SU-DHL-6 (cell line): Measurements from ENCODE around the gene FOXC2.

Experiments
- H2AFZ ChIP-seq: fragments of 200-600 bp; sonication (generic); 2 replicates; pipeline ENCODE4 v1.6.1; 2014; ENCODE audit warnings: low read depth, mild to moderate bottlenecking, moderate library complexity, mixed read lengths, antibody characterized with exemption, low read length; ENCODE audit not compliant: severe bottlenecking
- H3F3A ChIP-seq: fragments of 200-600 bp; shearing (Covaris generic); 2 replicates; pipeline ENCODE4 v1.6.0; 2016; ENCODE audit warnings: antibody characterized with exemption, mild to moderate bottlenecking; ENCODE audit not compliant: insufficient read depth
- H3K27ac ChIP-seq: fragments of 200-600 bp; sonication (generic); 2 replicates; pipeline ENCODE4 v1.5.1; 2016; ENCODE audit warnings: low read depth, mild to moderate bottlenecking, low read length, moderate library complexity, mixed read lengths
- H3K27me3 ChIP-seq: fragments of 200-600 bp; sonication (generic), shearing (Covaris generic); 2 replicates; pipeline ENCODE4 v1.6.0; 2014; ENCODE audit warnings: mild to moderate bottlenecking, low read length
- H3K36me3 ChIP-seq: fragments of 200-600 bp; sonication (generic); 2 replicates; pipeline ENCODE4 v1.6.1; 2014; ENCODE audit warnings: mild to moderate bottlenecking, low read length, mixed read lengths
- H3K4me2 ChIP-seq: fragments of 300-600, 200-600 bp; shearing (Covaris generic), sonication (generic); 2 replicates; pipeline ENCODE4 v1.6.0; 2014; ENCODE audit warnings: low read length, low read depth, mild to moderate bottlenecking; ENCODE audit not compliant: poor library complexity, severe bottlenecking
- H3K4me3 ChIP-seq: fragments of 200-600 bp; sonication (generic); 2 replicates; pipeline ENCODE4 v1.5.1; 2014; ENCODE audit warnings: antibody characterized with exemption, low read length, mild to moderate bottlenecking, mixed read lengths; ENCODE audit not compliant: insufficient read depth, poor library complexity, severe bottlenecking
- H3K79me2 ChIP-seq: fragments of 200-600 bp; sonication (generic); 2 replicates; pipeline ENCODE4 v1.6.1; 2014; ENCODE audit warnings: mild to moderate bottlenecking, low read length, moderate library complexity; ENCODE audit not compliant: insufficient read depth
- H3K9ac ChIP-seq: fragments of 200-600 bp; sonication (generic); 2 replicates; pipeline ENCODE4 v1.7.0; 2014; ENCODE audit warnings: mild to moderate bottlenecking, low read length
- H3K9me2 ChIP-seq: fragments of 200-600 bp; sonication (generic); replicated peaks from 2 replicates; pipeline ENCODE4 v1.6.1; 2014; ENCODE audit warnings: low read length; ENCODE audit not compliant: insufficient read depth
- H3K9me3 ChIP-seq: fragments of 200-600 bp; sonication (generic); 2 replicates; pipeline ENCODE4 v1.6.1; 2014; ENCODE audit warnings: low read length, mixed read lengths; ENCODE audit not compliant: insufficient read depth
- H4K20me1 ChIP-seq: fragments of 200-600 bp; sonication (generic); 2 replicates; pipeline ENCODE4 v1.6.1; 2014; ENCODE audit warnings: low read depth, mild to moderate bottlenecking, antibody characterized with exemption, low read length, moderate library complexity, mixed read lengths
- EZH2phosphoT487 ChIP-seq: fragments of 200-600 bp; sonication (generic), shearing (Covaris generic); conservative IDR thresholded peaks from 2 replicates; pipeline ENCODE4 v1.6.1; 2018; ENCODE audit warnings: mild to moderate bottlenecking, antibody characterized with exemption, low read length, moderate library complexity, mixed read lengths
- TF ChIP-seq, protein P1 (sequence below): fragments of 200-600 bp; sonication (generic); IDR thresholded peaks from one replicate; pipeline ENCODE4 v1.5.1; 2017; ENCODE audit warnings: antibody characterized with exemption, mild to moderate bottlenecking, low read length, moderate library complexity; ENCODE audit not compliant: insufficient read depth, poor library complexity, severe bottlenecking

Gene FOXC2

DNA sequence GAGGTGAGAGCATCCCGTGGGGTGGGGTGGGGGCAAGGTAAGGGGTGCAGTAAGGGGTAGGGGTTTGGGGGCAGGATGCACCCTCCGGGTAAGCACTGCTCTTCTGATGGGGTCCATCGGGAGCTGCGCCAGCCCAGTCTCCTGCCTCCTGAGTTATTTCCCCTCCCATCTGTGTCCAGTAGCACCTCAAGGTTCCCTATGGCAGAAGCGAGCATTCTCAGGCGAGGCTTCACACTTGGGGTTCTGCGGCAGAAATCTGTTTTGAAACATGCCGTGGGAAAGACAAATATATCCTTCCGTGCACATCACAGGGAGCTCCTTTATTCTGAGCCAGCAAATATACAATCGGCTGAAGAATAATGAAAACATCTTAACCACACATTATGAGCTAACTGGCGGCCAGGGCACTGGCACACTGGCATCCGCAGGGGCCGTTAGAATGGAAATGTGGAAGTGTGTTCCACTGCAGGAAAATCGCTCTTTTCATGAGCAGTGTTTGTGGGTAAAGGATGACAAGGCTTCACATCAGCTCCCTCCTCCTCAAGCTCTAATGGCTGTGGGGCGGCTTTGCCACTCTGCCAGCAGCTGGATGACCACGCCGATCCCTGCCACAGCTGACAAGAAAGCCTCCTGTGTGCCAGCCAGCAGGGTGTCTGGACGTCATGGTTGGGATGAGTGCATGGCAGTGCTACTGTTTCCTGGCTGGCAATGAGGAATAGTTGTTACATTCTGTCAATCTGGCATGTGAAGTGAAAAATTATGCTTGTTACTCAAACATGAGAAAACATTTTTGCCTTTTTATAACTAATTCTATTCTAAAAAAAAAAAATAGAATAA, 31.6 kb upstream of the FOXC2 start:
- TF ChIP-seq, protein P1, sequence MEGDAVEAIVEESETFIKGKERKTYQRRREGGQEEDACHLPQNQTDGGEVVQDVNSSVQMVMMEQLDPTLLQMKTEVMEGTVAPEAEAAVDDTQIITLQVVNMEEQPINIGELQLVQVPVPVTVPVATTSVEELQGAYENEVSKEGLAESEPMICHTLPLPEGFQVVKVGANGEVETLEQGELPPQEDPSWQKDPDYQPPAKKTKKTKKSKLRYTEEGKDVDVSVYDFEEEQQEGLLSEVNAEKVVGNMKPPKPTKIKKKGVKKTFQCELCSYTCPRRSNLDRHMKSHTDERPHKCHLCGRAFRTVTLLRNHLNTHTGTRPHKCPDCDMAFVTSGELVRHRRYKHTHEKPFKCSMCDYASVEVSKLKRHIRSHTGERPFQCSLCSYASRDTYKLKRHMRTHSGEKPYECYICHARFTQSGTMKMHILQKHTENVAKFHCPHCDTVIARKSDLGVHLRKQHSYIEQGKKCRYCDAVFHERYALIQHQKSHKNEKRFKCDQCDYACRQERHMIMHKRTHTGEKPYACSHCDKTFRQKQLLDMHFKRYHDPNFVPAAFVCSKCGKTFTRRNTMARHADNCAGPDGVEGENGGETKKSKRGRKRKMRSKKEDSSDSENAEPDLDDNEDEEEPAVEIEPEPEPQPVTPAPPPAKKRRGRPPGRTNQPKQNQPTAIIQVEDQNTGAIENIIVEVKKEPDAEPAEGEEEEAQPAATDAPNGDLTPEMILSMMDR = no peak
- no peak for TF ChIP-seq EZH2phosphoT487

DNA sequence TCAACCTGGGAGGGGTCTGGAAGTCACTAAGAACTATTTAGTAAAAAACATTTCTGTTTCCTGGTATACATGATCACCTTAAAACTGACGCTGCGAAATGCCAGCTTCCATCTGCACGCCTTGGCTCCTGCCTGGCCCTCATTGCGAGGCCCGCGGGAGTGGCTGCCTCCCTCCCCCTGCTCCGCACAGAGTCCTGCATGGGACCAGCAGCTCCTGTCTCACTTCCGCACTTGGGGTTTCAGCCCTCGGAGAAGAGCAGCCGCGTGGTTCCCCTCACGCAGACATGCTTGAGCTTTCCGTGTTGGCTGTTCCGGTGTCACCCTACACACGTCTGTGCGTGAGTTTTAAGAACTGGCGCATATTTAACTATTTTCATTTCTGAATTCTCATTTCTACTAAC, 30.0 kb upstream of the FOXC2 start:
- Histone ChIP-seq H3F3A (no peaks in the 10 kb centered on the region), H3K79me2 (no peaks in the 10 kb centered on the region), H3K9me2 (no peaks in the 10 kb centered on the region), H3K36me3 (no peaks in the 10 kb centered on the region), H3K9me3 (no peaks in the 10 kb centered on the region), H3K4me3 (no peak overlapping the region), H4K20me1 (no peaks in the 10 kb centered on the region), H3K27me3 (no peaks in the 10 kb centered on the region), H3K4me2 (no peak overlapping the region), H3K9ac (no peak overlapping the region), H3K27ac (no peak overlapping the region), H2AFZ (no peak overlapping the region)
- TF ChIP-seq, protein P1 = no peak
- TF ChIP-seq EZH2phosphoT487 = no peak

More for the DNA sequence above, 31.6 kb upstream of the FOXC2 start:
- Histone ChIP-seq H3F3A (no peaks in the 10 kb centered on the region), H2AFZ (no peak overlapping the region), H3K9ac (no peak overlapping the region), H4K20me1 (no peaks in the 10 kb centered on the region), H3K4me2 (no peak overlapping the region), H3K9me3 (no peaks in the 10 kb centered on the region), H3K4me3 (no peak overlapping the region), H3K9me2 (no peaks in the 10 kb centered on the region), H3K79me2 (no peaks in the 10 kb centered on the region), H3K27ac (no peak overlapping the region), H3K27me3 (no peaks in the 10 kb centered on the region), H3K36me3 (no peaks in the 10 kb centered on the region)

DNA sequence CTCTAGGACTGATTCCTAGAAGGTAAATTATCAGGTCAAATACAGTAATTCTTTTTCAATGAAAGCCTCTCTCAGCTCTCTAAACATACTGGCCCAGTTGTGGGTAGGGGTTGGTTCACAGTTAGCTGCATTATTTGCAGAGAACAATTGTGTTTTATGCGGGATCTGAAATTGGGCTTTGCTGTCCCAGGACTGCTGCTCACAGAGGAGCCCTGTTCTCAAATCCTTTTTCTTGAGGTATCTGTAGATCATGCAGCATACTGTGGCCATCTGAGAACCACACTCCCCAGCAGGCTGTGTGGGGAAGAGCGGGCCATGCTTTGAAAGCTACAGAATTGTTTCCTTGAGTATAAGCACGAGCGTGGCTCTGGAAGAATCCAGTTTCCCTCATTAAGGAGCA, 29.1 kb upstream of the FOXC2 start:
- H3K27ac ChIP-seq = no peak overlapping the region
- no peaks in the 10 kb centered on the region for H3K27me3 ChIP-seq
- H3K79me2 ChIP-seq = no peaks in the 10 kb centered on the region
- H3F3A ChIP-seq = no peaks in the 10 kb centered on the region
- no peak overlapping the region for H2AFZ ChIP-seq
- no peak overlapping the region for H3K4me3 ChIP-seq
- H3K36me3 ChIP-seq = no peaks in the 10 kb centered on the region
- H3K9me2 ChIP-seq = no peaks in the 10 kb centered on the region
- no peaks in the 10 kb centered on the region for H4K20me1 ChIP-seq
- no peaks in the 10 kb centered on the region for H3K9me3 ChIP-seq
- TF ChIP-seq EZH2phosphoT487 = no peak
- TF ChIP-seq, protein P1 = no peak
- H3K4me2 ChIP-seq = no peak overlapping the region
- no peak overlapping the region for H3K9ac ChIP-seq
